ELF-1 (cell line): ENCODE results near the gene ADGRB2.
"Not testable (repeated sequence)": the region's sequence is repeated elsewhere in the genome, so short reads cannot be mapped to it uniquely, and the experiment has no call there.

ENCODE experiments used
- DNase-seq: peaks from one replicate; pipeline ENCODE4 v3.0.0-alpha.2; 2016; ENCODE audit warnings: low read depth, low spot score

ADGRB2 gene

DNA sequence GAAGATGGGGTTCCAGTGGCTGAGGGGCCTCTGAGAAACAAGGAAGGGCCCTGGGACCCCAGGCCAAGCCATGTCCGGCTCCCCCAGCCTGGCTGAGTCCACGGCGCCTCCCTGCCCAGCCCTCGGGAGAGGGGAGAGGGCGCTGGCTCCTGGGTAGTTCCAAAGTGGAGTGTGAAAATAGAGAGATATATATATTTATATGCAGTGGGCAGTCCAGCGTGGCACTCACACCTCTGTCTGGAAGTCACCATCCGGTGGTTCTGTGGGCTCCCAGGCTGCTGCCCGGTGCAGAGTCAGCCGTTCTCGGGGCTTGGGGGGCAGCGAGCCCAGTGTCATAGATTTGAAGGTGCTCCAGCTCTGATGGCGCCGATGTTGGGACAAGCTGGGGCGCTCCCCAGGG, 36.9 kb downstream of the ADGRB2 start:
- no peak for DNase-seq

DNA sequence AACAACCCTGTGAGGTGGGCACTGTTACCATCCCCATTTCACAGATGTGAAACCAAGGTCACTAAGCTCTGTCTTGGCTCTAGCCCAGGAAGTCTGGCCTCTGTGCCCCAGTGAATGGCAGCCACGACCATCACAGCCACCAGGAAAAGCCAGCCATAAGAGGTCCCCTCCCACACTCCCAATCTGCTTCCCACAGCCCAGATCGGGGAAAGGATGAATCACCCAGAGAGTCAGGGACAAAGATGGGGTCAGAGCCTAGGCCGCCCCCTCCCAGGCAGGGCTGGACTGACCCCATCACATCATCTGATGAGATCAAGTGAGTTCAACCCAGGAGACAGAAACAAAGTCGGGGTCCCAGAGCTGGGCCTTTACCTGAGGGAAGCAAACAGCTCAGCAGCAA, 37.4 kb downstream of the ADGRB2 start:
- DNase-seq = no peak

DNA sequence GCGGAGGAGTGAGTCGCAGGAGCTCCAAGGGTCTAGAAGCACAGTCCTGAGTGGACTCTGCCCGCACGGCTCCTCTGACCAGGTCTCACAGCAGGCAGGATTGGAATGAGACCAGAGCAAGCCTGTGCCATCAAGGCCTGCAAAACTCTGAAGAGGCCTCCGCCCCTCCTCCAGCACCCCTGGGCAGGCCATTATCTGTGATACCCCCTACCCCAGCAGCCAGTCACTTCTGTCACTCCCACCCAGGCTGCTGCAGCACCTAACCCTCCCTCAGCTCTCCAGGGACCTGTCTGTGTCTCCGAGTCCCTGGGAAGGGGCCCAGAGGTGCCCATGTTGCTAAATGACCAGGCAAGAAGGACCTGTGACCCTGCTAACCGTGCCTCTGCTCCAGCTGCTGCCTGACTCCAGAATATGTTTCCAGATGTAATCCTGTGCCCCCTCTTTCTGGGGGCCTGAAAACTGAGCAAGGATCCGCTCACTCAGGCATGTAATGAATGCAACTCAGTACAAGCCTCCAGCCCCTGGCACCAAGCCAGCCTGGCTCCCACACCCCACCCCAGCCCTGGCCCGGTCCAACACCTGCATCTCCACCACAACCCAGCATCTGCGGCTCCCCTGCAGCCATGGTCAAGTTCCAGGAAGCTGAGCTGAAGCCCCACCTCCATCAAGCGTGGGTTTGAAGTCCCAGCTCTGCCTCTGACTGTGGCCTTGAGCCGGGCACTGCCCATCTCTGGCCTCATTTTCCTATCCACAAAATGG, 38.2 kb downstream of the ADGRB2 start:
- no peak for DNase-seq

DNA sequence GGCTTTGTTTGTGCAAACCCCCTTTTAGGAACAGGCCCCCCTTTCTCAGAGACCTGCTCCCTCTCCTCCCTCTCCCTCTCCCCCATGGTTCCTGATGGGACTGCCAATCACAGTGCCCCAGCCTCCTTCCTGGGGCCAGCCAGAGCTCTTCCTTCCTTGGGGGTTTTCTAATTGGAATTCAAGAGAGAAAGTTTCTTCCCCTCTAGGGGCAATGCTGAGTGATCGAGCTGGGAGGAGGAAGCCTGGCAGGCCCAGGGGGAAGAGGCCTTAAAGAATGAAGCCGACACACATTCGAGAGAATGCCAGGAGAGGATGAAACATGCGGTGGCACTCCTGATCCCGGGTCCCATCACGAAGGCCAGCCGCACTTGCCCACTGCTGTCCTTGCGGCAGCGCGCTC, 39.0 kb downstream of the ADGRB2 start:
- no peak for DNase-seq

DNA sequence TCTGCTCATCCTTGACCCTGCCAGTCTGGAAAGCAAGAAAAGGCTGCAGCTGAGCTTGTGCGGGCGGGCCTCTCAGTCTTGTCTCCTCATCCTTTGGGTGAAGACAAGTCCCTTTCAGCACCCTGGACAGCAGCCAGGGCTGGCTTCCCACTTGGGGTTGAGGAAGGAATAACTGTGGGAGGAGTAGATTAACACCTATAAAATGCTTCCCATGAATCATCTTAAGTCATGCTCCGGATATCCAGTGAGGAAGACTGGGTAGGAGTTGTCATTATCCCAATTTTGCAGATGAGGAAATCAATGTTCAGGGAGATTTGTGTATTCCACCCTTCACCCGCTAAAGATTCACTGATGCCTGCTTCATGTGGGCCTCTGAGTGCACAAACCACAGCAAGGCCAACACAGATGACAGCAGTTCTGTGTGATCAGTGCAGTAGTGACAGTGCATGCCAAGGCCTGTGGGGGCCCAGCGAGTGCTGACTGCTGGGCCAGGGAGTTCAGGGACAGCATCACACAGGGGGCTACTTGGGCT, 40.2 kb downstream of the ADGRB2 start:
- DNase-seq = peak; percentile 71

DNA sequence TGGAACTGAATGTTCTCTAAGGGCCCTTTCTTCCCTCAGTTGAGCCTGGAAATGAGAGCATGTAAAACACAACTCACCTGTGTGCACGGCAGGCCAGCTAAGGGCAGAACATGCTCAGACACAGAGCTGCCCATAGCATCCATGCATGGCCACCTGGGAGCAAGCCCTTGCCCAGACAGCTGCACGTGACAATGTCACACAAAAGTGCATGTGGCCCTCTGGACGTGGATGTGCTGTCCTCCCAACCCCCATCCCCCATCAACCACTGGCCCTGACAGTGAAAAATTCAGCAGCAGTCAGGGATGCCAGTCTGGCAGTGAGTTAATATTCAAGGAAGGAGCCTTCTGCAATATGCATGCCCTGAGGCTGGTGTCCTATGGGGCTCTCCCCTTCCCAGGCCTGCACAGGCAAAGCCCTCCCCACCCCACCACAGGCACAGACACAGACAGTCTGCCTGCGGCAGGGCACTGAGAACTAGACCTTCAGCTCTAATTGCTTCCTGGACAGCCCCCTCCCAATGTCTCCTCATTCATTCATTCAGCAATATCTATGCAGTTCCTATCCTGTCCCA, 45.7 kb downstream of the ADGRB2 start:
- no peak for DNase-seq

DNA sequence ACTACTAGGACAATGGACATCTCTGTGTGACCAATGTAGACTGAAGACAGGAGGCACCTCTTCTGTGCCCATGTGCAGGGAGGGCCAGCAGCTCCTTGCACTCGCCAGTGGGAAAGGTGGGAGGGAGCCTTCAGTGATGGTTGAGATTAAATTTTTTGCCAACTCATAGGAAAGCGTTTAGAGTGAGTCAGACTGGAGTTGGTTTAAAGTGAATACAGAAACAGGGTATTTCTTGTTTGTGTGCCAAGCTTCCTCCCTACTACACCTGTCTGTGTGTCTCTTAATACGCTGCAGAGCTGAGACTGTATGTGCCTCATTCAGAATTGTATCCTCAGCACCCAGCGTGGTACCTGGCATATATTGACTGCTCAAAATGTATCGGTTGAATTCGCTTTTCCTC, 46.8 kb downstream of the ADGRB2 start:
- DNase-seq = no peak

DNA sequence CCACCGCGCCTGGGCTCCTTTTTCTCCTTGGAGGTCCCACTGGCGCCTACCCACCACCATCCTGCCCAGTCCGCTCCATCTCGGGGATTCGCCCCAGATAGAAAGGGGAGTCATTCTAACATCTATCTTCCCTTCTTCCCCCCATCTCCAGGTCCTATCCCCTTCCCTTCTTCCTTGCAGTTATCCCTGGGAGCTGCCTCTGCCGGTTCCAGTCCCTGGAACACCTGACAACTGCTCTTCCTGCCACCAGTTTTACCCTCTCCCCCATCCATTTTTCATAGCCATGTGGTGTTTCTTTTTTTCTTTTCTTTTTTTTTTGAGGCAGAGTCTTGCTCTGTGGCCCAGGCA, 48.3 kb downstream of the ADGRB2 start:
- DNase-seq = no peak

DNA sequence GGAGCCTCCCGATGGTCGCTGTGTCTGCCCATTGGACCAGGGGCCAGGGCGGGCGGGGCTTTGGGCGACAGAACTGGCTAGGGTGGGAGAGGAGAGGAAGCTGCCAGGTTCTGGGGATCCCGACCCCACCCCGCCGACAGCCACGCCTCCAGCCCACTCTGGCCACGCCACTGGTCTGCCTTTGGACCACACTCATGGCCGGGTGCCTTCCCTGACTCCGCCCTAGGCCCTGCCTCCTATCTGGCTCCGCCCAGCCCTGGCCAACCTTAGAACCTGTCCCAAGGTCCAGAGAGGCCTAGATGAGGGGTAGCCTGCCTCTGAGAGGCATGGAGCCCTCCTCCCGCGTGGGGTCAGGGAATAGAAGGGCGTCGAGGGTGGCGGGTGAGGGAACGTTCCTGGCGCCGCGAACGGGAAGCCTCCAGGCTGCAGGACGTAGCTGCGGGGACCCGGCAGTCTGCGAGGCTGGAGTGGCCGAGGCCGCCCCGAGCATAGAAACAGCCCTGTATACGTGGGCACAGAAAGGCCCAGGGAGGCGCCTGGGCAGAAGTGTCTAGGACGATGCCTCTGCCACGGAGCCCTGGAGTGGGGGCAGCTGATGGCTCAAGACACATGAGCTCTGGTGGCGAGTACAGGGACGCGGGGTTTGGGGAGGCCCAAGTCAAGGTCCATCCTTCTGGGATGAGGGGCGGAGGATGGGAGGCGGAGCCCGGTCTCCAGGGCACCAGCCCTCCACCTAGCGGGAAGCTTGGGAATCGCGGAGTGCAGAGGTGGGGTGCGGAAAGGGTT, 48.9 kb downstream of the ADGRB2 start:
- DNase-seq = peak; percentile 96

DNA sequence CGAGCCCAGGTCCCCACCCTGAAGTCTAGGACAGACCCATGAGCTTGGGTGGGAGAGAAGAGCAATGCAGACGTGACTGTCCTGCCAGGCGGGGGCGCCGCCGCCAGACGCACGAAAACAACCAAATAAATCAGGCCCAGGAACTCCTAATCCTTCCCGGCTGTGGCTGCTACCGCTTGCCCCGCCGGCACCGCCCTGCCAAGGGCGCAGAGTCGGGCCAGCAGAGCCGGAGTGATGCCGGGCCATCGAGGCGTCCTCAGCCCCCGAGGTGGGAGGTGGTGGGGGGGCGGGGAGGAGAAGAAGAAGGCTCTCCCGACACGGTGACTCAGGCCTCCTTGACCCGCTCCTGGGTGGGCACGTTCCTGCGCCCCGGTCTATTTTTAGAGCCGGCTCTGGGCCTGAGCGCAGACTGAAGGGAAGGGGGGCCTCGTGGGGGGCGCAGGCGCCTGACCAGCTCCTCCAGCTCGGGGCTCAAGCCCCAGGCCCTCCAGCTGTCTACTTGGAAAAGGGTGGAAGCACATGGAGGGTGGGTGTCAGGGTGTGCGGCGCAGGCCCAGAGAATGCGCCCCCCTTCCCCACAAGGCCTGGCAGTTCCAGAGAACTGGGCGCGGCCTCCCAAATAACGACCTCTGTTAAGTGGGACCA, 49.6 kb downstream of the ADGRB2 start:
- DNase-seq = peak; percentile 88

DNA sequence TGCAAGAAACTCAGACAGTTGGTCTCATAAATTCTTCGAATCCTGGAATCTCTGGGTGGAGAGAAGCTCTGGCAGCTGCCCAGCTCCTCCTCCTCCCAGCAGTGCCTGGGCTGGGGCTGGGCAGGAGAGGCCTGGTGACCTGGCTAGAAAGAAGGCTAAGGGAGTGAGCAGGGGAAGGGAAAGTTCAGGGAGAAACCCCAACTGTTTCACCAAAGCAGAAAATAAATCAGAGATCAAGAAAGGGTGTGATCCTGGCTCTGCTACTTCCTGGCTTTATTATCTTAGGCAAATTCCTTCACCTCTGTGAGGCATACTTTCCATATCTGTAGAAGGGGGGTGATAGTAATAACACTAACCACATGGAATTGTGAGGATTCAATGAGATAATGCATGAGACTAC, 51.5 kb downstream of the ADGRB2 start:
- DNase-seq = peak; percentile 57

DNA sequence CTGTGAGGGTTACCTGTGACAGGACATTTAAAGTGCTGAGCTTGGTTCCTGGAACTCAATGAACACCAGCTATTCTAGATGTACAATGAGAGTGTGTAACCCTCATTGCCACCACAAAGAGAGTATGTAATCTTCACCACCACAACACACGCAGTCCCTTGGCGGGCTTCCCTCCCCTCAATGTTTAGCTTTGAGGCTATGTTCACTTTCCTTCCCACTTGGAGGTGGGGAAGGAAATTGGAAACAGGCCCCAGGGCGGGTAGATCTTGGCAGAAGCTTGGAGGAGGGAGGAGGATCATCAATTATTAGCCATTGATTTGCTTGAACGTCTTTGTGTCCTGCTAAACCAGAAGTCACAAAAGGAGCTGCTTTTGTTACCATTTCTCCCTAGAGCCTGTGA, 52.1 kb downstream of the ADGRB2 start:
- DNase-seq = no peak

DNA sequence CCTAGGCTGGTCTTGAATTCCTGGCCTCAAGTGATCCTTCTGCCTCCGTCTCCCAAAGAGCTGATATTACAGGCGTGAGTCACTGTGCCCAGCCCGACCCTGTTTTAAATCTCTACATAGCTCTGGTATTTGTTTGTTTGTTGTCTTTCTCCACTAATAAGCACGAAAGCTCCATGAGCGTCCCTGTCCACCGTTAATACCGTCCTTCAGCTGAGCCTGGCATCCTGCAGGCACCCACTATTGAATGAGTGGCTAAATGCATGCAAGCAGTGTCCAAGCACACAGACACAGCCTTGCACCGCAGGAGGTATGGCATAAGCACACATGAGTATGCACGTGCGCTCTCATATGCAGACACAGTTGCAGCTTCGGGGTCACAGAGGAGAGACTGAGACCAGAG, 55.8 kb downstream of the ADGRB2 start:
- DNase-seq = no peak

DNA sequence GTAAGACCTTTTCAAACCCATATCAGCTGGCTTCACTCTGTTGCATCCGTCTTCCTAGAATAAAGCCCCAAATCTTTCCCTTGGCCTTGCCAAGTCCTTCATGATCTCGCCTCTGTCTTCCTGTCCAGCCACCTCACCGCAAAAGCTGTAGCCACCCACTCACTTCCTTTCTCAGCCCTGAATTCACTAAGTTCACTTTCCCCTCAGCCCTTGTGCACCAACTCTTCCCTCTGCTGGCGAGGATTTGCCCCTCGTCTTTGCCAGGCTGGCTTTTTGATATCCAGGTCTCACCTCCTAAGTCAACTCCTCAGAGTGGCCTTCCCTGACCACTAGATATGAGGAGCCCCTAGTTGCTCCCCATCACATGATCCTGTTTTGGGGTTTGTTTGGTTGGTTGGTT, 56.4 kb downstream of the ADGRB2 start:
- DNase-seq = no peak

DNA sequence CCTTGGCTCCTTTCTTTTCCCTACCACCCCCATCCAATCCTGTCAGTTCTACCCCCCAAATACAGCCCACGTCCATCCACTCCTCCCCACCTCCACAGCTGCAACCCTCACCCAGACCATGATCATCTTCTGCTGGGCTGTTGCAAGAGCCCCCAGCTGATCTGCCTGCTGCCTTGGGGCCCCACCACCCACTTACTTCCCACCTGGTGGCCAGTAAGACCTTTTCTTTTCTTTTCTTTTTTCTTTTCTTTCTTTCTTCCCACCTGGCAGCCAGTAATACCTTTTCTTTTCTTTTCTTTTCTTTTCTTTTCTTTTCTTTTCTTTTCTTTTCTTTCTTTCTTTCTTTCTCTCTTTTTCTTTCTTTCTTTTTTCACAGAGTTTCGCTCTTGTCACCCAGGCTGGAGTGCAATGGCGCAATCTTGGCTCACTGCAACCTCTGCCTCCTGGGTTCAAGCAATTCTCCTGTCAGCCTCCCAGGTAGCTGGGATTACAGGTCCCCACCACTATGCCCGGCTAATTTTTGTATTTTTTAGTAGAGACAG, 57.0 kb downstream of the ADGRB2 start:
- DNase-seq = not testable (repeated sequence)

DNA sequence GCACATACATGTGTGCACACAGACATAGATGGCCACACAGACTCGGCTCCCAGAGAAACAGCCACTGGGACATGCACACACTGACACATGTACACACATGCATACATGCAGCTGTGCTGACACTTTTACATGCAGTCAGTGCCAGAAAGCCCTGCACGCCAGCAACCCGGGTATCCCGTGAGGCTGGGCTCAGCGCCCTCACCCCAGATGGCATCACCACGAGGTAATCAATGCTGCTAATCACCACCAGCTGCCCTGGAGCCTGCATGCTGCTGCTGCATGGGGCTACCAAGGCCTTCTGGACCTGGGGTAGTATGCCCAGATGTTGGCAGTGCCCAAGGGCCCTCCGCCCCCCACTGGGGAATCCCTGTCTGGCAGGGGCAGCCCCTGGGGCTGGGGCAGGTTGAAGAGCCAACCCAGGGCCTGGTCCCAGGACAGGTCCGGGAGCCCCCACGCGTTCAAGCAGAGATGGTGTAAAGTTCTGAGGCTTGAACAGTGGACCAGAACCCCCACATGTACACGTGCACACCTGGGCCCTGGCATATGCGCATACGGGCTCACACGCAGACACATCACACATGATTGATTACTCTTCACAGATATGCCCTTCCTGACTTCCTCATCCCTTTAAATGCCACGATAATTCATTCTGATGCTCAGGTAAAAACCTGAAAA, 57.6 kb downstream of the ADGRB2 start:
- DNase-seq = no peak

DNA sequence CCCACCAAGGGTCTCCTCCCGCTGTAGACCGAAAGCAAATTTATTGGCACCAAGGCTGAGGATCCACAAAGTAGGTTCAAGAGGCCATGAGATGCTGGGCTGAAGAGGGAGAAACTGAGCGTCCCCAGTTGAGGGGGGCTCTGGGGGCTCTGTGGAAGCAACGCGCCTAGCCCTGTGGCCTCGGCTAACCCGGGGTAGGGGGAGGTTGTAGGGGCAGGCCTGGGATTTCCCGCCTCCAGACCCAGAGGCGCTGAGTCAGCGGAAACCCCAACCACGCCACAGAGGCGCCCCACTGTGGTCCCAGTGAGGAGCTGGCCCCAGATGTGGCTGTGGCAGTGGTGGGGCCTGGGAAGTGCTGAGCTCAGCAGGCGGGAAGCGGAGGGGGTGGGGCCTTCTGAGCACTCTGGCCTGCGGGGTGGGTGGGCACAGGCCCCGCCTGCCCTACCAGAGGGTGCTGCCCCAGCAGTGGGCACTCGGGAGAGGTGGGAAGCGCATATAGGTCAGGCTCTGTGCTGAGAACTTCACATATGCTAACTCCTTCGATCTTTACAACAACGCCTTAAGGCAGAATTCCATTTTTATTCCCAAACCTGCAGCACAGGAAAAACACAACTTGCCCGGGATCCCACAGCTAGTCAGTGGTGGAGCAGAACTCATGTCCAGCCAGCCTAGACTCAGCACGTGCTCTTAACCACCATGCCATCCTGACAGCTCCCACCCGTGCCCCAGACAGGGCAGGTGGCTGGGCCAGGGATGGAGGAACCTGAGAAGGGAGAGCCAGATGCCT, 58.9 kb downstream of the ADGRB2 start:
- DNase-seq = peak; percentile 85

DNA sequence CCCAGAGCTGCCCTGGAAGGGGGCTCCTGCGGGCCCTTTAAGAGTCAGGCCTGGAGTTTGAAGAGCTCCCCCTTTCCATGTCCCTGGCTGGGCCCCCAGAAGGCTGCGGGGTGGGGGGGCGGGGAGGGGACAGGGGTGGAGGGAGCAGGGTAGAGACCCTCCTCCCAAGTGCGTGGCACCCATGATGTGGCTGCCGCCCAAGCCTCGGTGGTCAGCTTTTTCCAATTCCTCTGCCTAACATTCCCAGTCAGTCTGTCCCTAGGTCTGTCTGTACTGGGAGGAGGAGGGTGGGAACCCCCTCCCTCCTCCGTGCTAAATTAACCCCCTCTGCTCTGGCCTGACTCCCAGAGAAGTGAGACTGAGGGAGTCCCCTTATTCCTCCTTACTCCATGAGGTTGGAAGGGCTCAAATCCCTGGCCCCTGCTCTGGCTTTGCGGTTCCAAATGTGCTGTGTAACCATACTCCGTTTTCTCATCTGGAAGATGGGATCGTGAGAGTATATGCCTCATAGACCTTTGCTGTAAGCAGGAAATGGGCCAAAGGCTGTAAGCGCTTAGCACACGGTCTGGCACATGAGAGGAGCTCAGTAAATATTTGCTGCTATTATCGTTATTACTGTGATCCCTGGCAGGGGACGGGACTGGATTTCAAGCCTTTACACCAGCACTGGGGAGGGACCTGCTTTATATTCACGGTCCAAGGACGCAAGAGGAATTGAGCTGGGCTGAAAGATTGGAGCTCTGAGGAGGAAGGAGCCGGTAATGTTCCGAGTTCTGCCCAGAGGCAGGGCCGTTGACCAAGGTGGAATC, 59.7 kb downstream of the ADGRB2 start:
- DNase-seq = peak; percentile 56

DNA sequence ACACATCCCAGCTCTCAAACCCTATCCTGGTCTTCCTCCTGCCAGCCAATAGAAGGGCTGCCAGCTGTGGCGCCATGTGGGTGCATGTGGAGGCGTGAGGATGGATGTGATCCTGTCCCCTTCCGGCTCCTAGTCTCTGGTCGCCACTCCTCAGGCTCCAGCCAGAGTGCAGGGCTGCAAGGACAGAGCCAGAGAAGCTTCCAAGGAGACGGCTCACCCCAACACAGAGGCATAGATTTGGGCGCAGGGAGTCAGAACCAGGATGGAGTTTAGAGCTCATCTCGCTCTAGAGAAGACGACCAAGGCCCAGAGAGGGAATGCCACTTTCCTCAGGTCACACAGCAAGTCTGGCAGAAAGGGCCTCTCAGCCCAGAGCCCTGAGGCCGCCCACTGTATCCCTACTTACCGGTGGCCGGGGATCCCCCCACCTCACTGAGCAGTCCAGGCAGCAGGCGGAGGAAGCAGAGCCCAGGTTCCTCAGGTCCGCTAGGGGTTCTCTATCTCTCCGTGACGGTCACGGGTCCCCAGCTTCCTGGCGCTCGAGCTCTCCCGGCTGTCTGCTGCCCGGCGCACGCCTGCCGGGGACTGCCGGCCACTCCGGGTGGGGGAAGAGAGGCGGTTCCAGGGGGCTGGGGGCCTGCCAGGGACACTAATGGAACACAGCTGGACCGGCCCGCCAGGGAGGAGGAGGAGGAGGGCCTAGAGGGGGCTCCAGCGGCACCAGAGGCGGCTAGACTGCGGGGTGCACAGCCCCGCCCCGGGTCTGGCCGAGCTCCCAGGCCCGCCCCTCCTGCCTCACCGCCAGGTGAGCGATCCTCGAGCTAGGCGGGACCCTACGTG, 60.5 kb downstream of the ADGRB2 start, which contains the start of gene COL16A1:
Gene COL16A1 (minus strand): TSS at position 587 of the 840 bp plus-strand sequence. CDS start 1,824 bp downstream, outside the sequence.
- no peak for DNase-seq
